ENCODE data around the gene SHISAL2B.
A peak's percentile ranks its signal among the peaks of the same experiment; 100 is the strongest.
"Not testable (repeated sequence)": the region's sequence is repeated elsewhere in the genome, so short reads cannot be mapped to it uniquely, and the experiment has no call there.

The SHISAL2B gene

DNA sequence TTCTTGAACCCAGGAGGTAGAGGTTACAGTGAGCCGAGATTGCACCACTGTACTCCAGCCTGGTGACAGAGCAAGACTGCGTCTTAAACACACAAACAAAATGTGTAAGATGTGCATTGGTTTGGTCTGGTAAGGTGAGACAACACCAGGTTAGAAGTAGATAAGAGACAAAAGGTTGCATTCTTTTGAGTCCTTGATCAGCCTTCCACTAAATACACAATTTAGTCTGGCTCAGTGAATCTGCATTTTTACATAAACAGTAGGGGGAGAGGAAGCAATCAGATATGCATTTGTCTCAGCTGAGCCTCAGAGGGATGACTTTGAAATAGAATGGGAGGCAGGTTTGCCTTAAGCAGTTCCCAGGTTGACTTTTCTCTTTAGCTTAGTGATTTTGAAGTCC lies 15.8 kb downstream of the SHISAL2B start:
- DNase-seq = peak; percentile 11

GRCh38 chr5:64707191-64707590 lies 16.9 kb downstream of the SHISAL2B start:
- no peak for DNase-seq

DNA sequence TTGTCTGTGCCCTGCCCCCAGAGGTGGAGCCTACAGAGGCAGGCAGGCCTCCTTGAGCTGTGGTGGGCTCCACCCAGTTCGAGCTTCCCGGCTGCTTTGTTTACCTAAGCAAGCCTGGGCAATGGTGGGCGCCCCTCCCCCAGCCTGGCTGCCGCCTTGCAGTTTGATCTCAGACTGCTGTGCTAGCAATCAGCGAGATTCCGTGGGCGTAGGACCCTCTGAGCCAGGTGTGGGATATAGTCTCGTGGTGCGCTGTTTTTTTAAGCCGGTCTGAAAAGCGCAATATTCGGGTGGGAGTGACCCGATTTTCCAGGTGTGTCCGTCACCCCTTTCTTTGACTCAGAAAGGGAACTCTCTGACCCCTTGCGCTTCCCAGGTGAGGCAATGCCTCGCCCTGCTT lies 24.2 kb downstream of the SHISAL2B start:
- not testable (repeated sequence) for DNase-seq

- no peak for DNase-seq
These were observed 32.3 kb downstream of the SHISAL2B start for GRCh38 chr5:64722588-64722987.

DNA sequence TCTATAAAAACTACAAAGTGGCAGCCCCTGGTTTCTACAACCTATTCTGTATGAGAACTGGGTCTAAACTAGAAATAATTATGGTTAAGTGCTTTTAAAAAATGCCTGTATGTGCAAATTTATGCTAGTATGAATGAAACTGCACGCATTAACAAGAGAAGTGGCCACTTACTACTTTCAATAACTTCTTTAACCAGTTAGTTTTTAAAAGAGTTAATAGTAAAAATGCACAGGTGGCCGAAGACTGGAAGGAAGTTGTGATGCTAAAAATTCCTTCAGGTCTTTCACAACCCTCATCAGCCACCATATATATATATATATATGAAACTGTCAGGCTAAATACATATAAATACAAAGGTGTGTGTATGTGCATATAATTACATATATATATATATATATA lies 36.8 kb downstream of the SHISAL2B start:
- DNase-seq = no peak

GRCh38 chr5:64742411-64742810 lies 52.1 kb downstream of the SHISAL2B start:
- no peak for DNase-seq

DNA sequence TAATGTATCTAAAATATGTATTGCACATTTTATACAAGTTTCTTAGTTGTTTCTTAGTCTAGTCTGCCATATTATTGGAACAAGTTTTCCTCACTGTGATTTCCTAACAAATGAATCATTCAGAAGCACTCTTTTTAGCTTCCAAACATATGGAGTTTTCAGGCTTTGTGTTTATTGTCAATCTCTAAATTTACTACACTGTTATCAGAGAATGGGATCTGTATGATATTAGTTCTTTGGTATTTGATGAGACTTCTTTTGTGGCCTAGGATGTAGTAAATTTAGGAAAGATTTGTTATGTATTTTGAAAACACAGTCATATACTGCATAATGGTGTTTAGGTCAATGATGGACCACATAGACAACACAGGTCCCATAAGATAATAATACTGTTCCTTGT lies 52.5 kb downstream of the SHISAL2B start:
- DNase-seq = no peak

- no peak for DNase-seq
These were observed 54.6 kb downstream of the SHISAL2B start for GRCh38 chr5:64744914-64745313.

- DNase-seq = no peak
These were observed 56.1 kb downstream of the SHISAL2B start for GRCh38 chr5:64746446-64746845.

GRCh38 chr5:64749385-64749784 lies 59.1 kb downstream of the SHISAL2B start:
- DNase-seq = peak; percentile 13

- no peak for DNase-seq
These were observed 63.8 kb downstream of the SHISAL2B start for GRCh38 chr5:64754066-64754465.

GRCh38 chr5:64758901-64759300 lies 68.6 kb downstream of the SHISAL2B start:
- no peak for DNase-seq

DNA sequence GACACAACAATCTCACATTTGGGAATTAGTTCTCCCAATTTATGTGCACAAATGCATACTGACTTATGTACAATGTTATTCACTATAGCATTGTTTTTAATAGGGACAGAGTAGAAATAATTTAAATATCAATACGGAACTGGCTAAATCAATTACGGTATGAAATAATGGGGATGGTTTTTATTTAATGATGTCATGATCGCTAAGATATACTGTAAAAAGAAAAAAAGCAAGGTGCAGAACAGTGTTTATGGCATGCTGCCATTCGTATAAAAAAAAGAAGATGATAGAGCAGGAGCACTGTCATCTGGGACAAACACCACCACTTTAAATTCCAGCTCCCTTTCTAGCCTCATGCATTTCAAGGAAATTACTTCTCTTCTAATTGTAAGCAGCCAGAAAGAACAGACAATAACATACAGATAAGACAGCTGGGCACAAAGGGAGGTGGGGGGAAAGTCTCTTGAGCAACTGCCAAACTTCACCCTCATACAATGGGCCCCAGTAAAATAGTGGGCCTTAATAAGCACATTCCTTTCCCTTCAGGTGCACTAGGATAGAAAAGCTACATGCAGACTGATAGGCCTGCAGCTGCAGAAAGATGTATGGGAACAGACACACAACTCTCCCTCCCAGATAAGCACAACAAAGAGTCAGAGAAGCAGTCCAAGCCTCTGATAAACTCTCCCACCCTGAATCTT lies 69.8 kb downstream of the SHISAL2B start:
- no peak for DNase-seq

- DNase-seq = no peak
These were observed 73.7 kb downstream of the SHISAL2B start for GRCh38 chr5:64763948-64764503.

- no peak for DNase-seq
These were observed 75.7 kb downstream of the SHISAL2B start for GRCh38 chr5:64765804-64766504.

GRCh38 chr5:64766941-64767340 lies 76.6 kb downstream of the SHISAL2B start:
- no peak for DNase-seq

All from NCI-H2171 treated with DMSO at 0.1 percent for 48 hours (cell line).